BLaER1 (cell line): ENCODE results near the gene FAM171A2.

Experiments used
- H3K27ac ChIP-seq: shearing (Covaris generic); formaldehyde crosslinking; 2 replicates; pipeline ENCODE4 v1.8.1; 2022
- H3K27me3 ChIP-seq: shearing (Covaris generic); formaldehyde crosslinking; 2 replicates; pipeline ENCODE4 v1.8.1; 2022
- H3K36me3 ChIP-seq: shearing (Covaris generic); formaldehyde crosslinking; 2 replicates; pipeline ENCODE4 v1.8.1; 2022
- H3K4me1 ChIP-seq: shearing (Covaris generic); formaldehyde crosslinking; 2 replicates; pipeline ENCODE4 v1.8.1; 2022
- H3K4me2 ChIP-seq: shearing (Covaris generic); formaldehyde crosslinking; 2 replicates; pipeline ENCODE4 v1.8.1; 2022
- H3K4me3 ChIP-seq: shearing (Covaris generic); formaldehyde crosslinking; 2 replicates; pipeline ENCODE4 v1.8.1; 2022
- H3K9ac ChIP-seq: shearing (Covaris generic); formaldehyde crosslinking; 2 replicates; pipeline ENCODE4 v1.8.1; 2022
- H3K9me3 ChIP-seq: shearing (Covaris generic); formaldehyde crosslinking; 2 replicates; pipeline ENCODE4 v1.8.1; 2022
- H4K20me1 ChIP-seq: shearing (Covaris generic); formaldehyde crosslinking; 2 replicates; pipeline ENCODE4 v1.8.1; 2022
- Cebpa-rat ChIP-seq: shearing (Covaris generic); IDR thresholded peaks from 2 replicates; pipeline ENCODE4 v1.8.1; 2022

The FAM171A2 gene

GRCh38 chr17:44383861-44384260 lies 20.2 kb upstream of the FAM171A2 start:
- H3K4me2 ChIP-seq, result no peak overlapping the region
- H3K4me3 ChIP-seq, result no peak overlapping the region
- H3K27ac ChIP-seq, result no peak overlapping the region
- no peaks in the 10 kb centered on the region for H3K36me3 ChIP-seq
- H3K27me3 ChIP-seq, result no peaks in the 10 kb centered on the region
- H3K4me1 ChIP-seq, result peaks cover 17% of the 10 kb centered on the region
- H3K9me3 ChIP-seq, result no peaks in the 10 kb centered on the region
- no peak for TF ChIP-seq Cebpa-rat
- no peaks in the 10 kb centered on the region for H4K20me1 ChIP-seq
- H3K9ac ChIP-seq, result no peak overlapping the region

GRCh38 chr17:44383363-44383762 lies 19.7 kb upstream of the FAM171A2 start:
- Histone ChIP-seq H3K27me3 (no peaks in the 10 kb centered on the region), H3K9ac (no peak overlapping the region)
- TF ChIP-seq Cebpa-rat, result no peak

GRCh38 chr17:44382917-44383316 lies 19.3 kb upstream of the FAM171A2 start:
- Histone ChIP-seq H3K27me3 (no peaks in the 10 kb centered on the region), H3K9me3 (no peaks in the 10 kb centered on the region), H3K9ac (no peak overlapping the region), H3K27ac (no peak overlapping the region), H3K36me3 (no peaks in the 10 kb centered on the region), H3K4me3 (no peak overlapping the region), H3K4me2 (no peak overlapping the region), H4K20me1 (no peaks in the 10 kb centered on the region), H3K4me1 (peaks cover 17% of the 10 kb centered on the region)
- no peak for TF ChIP-seq Cebpa-rat

More at GRCh38 chr17:44383363-44383762, 19.7 kb upstream of the FAM171A2 start:
- H3K4me1 ChIP-seq, result peaks cover 17% of the 10 kb centered on the region
- no peaks in the 10 kb centered on the region for H4K20me1 ChIP-seq
- no peaks in the 10 kb centered on the region for H3K9me3 ChIP-seq
- no peak overlapping the region for H3K4me2 ChIP-seq
- no peak overlapping the region for H3K4me3 ChIP-seq
- no peaks in the 10 kb centered on the region for H3K36me3 ChIP-seq
- no peak overlapping the region for H3K27ac ChIP-seq

- TF ChIP-seq Cebpa-rat, result no peak
- Histone ChIP-seq H4K20me1 (no peaks in the 10 kb centered on the region), H3K27me3 (no peaks in the 10 kb centered on the region), H3K4me1 (peaks cover 17% of the 10 kb centered on the region), H3K4me3 (no peak overlapping the region), H3K9ac (no peak overlapping the region), H3K36me3 (no peaks in the 10 kb centered on the region), H3K4me2 (no peak overlapping the region), H3K9me3 (no peaks in the 10 kb centered on the region), H3K27ac (no peak overlapping the region)
Observed at GRCh38 chr17:44381810-44382305, 18.2 kb upstream of the FAM171A2 start.

- no peak for TF ChIP-seq Cebpa-rat
- H3K27me3 ChIP-seq, result no peaks in the 10 kb centered on the region
Observed at GRCh38 chr17:44380767-44381166, 17.1 kb upstream of the FAM171A2 start.

GRCh38 chr17:44379887-44380286 lies 16.2 kb upstream of the FAM171A2 start:
- no peak overlapping the region for H3K4me2 ChIP-seq
- no peaks in the 10 kb centered on the region for H4K20me1 ChIP-seq
- H3K9ac ChIP-seq, result no peak overlapping the region
- no peaks in the 10 kb centered on the region for H3K36me3 ChIP-seq
- H3K4me1 ChIP-seq, result peaks cover 16% of the 10 kb centered on the region
- no peaks in the 10 kb centered on the region for H3K27me3 ChIP-seq
- H3K27ac ChIP-seq, result no peak overlapping the region
- no peak for TF ChIP-seq Cebpa-rat
- H3K4me3 ChIP-seq, result no peak overlapping the region
- no peaks in the 10 kb centered on the region for H3K9me3 ChIP-seq

More at GRCh38 chr17:44380767-44381166, 17.1 kb upstream of the FAM171A2 start:
- Histone ChIP-seq H4K20me1 (no peaks in the 10 kb centered on the region), H3K27ac (no peak overlapping the region), H3K4me3 (no peak overlapping the region), H3K9me3 (no peaks in the 10 kb centered on the region), H3K4me2 (no peak overlapping the region), H3K36me3 (no peaks in the 10 kb centered on the region), H3K9ac (no peak overlapping the region), H3K4me1 (peaks cover 13% of the 10 kb centered on the region)

- peaks cover 20% of the 10 kb centered on the region for H3K4me1 ChIP-seq
- H3K27me3 ChIP-seq, result no peaks in the 10 kb centered on the region
Observed at GRCh38 chr17:44378171-44378705, 14.6 kb upstream of the FAM171A2 start.

GRCh38 chr17:44376779-44377178 lies 13.1 kb upstream of the FAM171A2 start:
- TF ChIP-seq Cebpa-rat, result no peak
- Histone ChIP-seq H3K4me1 (peaks cover 20% of the 10 kb centered on the region), H4K20me1 (no peaks in the 10 kb centered on the region), H3K36me3 (no peaks in the 10 kb centered on the region), H3K27me3 (no peaks in the 10 kb centered on the region), H3K4me2 (no peak overlapping the region), H3K4me3 (no peak overlapping the region), H3K9ac (no peak overlapping the region), H3K9me3 (no peaks in the 10 kb centered on the region), H3K27ac (no peak overlapping the region)

More at GRCh38 chr17:44378171-44378705, 14.6 kb upstream of the FAM171A2 start:
- H3K36me3 ChIP-seq, result no peaks in the 10 kb centered on the region
- H3K4me3 ChIP-seq, result no peak overlapping the region
- no peaks in the 10 kb centered on the region for H4K20me1 ChIP-seq
- H3K27ac ChIP-seq, result no peak overlapping the region
- no peaks in the 10 kb centered on the region for H3K9me3 ChIP-seq
- H3K4me2 ChIP-seq, result no peak overlapping the region
- TF ChIP-seq Cebpa-rat, result no peak
- no peak overlapping the region for H3K9ac ChIP-seq

- no peaks in the 10 kb centered on the region for H3K36me3 ChIP-seq
- H4K20me1 ChIP-seq, result no peaks in the 10 kb centered on the region
- no peak for TF ChIP-seq Cebpa-rat
- no peak overlapping the region for H3K4me2 ChIP-seq
- no peaks in the 10 kb centered on the region for H3K27me3 ChIP-seq
- no peak overlapping the region for H3K9ac ChIP-seq
- no peak overlapping the region for H3K4me3 ChIP-seq
- H3K9me3 ChIP-seq, result no peaks in the 10 kb centered on the region
- H3K27ac ChIP-seq, result no peak overlapping the region
- H3K4me1 ChIP-seq, result peaks cover 20% of the 10 kb centered on the region
Observed at GRCh38 chr17:44376124-44376523, 12.5 kb upstream of the FAM171A2 start.

GRCh38 chr17:44375196-44376017 lies 11.8 kb upstream of the FAM171A2 start:
- Histone ChIP-seq H4K20me1 (no peaks in the 10 kb centered on the region), H3K4me1 (peaks cover 20% of the 10 kb centered on the region), H3K9me3 (no peaks in the 10 kb centered on the region), H3K4me2 (no peak overlapping the region), H3K27ac (no peak overlapping the region), H3K36me3 (no peaks in the 10 kb centered on the region), H3K9ac (no peak overlapping the region), H3K4me3 (no peak overlapping the region), H3K27me3 (no peaks in the 10 kb centered on the region)
- no peak for TF ChIP-seq Cebpa-rat
